ENCODE results near the gene ST8SIA1. TPM values are rescaled to one million over a fixed set of nuclear protein-coding genes. Genes with fewer than 3 reads are reported as not detected.

ST8SIA1 gene
- total and polyA plus RNA-seq, 2 of the 4 experiments (the other 2 are of a cell fraction): not detected

GRCh38 chr12:22201101-22201500 lies 133.4 kb downstream of the ST8SIA1 start:
- H2BK5ac ChIP-seq (ENCODE audit: low read depth, low read length, poor library complexity, severe bottlenecking): no peak overlapping the region
- WGBS, 2 experiments (ENCODE audit: extremely low coverage in 2 of 2, insufficient read length in 1 of 2): no CpG with 5 or more reads among the region's 3 CpGs
- no peak overlapping the region for H3K18ac ChIP-seq (ENCODE audit: low read depth, low read length)
- DNase-seq (no peak), ATAC-seq (ENCODE audit: low read depth) (no peak)
- no peak overlapping the region for H3K4ac ChIP-seq (ENCODE audit: low read depth, low read length)
- H4K8ac ChIP-seq (ENCODE audit: low read depth in 2 of 2, low read length in 2 of 2): no peak overlapping the region
- no peaks in the 10 kb centered on the region for H3K4me1 ChIP-seq (ENCODE audit: control insufficient read depth, insufficient read depth, low read length)
- H2AFZ ChIP-seq (replicated peaks; ENCODE audit: low read length, poor library complexity): no peak overlapping the region
- no peaks in the 10 kb centered on the region for H4K20me1 ChIP-seq (ENCODE audit: insufficient read depth, low read length)
- H2BK15ac ChIP-seq (ENCODE audit: low read depth, low read length): no peak overlapping the region
- H3K27ac ChIP-seq (ENCODE audit: insufficient read depth, low read length): no peak overlapping the region
- ChIA-PET CTCF (no interaction called here), POLR2A (ENCODE audit: unreplicated experiment) (no interaction called here)
- H3K4me2 ChIP-seq (ENCODE audit: low read depth, low read length): no peak overlapping the region
- dilution Hi-C loops (cut with HindIII; ENCODE audit: low sequenced_read_pairs, unreplicated experiment): no loop called here
- H2BK120ac ChIP-seq (ENCODE audit: low read depth, low read length): no peak overlapping the region
- H3K9me3 ChIP-seq (ENCODE audit: control insufficient read depth, insufficient read depth, low read length): no peaks in the 10 kb centered on the region
- intact Hi-C loops (cut with micrococcal nuclease): no loop called here
- H3K23ac ChIP-seq (ENCODE audit: low read depth, low read length): no peak overlapping the region
- in situ Hi-C loops (cut with MboI; ENCODE audit: low sequenced_read_pairs): no loop called here
- H3K14ac ChIP-seq (replicated peaks; ENCODE audit: low read depth, low read length): no peak overlapping the region
- H4K5ac ChIP-seq (ENCODE audit: low read depth, low read length): no peak overlapping the region
- no peaks in the 10 kb centered on the region for H3K36me3 ChIP-seq (ENCODE audit: control insufficient read depth, insufficient read depth, low read length)
- H3K4me3 ChIP-seq (ENCODE audit: insufficient read depth, low read depth, low read length): no peak overlapping the region
- H3K56ac ChIP-seq (ENCODE audit: extremely low read depth, insufficient read depth, low read length): no peak overlapping the region
- no peak overlapping the region for H4K91ac ChIP-seq (ENCODE audit: insufficient read depth, low read depth, low read length)
- peaks cover 1% of the 10 kb centered on the region; the same call in 1 of the 2 replicates for H3K27me3 ChIP-seq (ENCODE audit: control insufficient read depth, insufficient read depth, low read length)
- no peak overlapping the region for H2AK9ac ChIP-seq (replicated peaks; ENCODE audit: low read depth, low read length, poor library complexity)
- no peak overlapping the region for H2AK5ac ChIP-seq (ENCODE audit: low read depth, low read length)
- no peak overlapping the region for H2BK20ac ChIP-seq (ENCODE audit: low read depth, low read length)
- TF ChIP-seq POLR2A (IDR thresholded peaks at IDR 0.05; ENCODE audit: low read depth, low read length) (no peak), USF2 (IDR thresholded peaks at IDR 0.05; ENCODE audit: low read depth, low read length) (no peak), MXI1 (IDR thresholded peaks at IDR 0.05; ENCODE audit: borderline replicate concordance, low read depth, low read length) (no peak), CEBPB (IDR thresholded peaks at IDR 0.05; ENCODE audit: low read depth, low read length) (no peak), ELK1 (IDR thresholded peaks at IDR 0.05; ENCODE audit: borderline replicate concordance, low read depth, low read length) (no peak), RFX5 (IDR thresholded peaks at IDR 0.05; ENCODE audit: low read depth, low read length) (no peak), MAZ (IDR thresholded peaks at IDR 0.05; ENCODE audit: borderline replicate concordance, low read depth, low read length) (no peak), CHD1 (IDR thresholded peaks at IDR 0.05; ENCODE audit: low read depth, low read length) (no peak), RCOR1 (IDR thresholded peaks at IDR 0.05; ENCODE audit: insufficient replicate concordance, low read length) (no peak), NFE2L2 (IDR thresholded peaks at IDR 0.05; ENCODE audit: low read depth, low read length) (no peak), CTCF (conservative IDR thresholded peaks at IDR 0.05; ENCODE audit: low read depth, low read length) (no peak), FOS (IDR thresholded peaks at IDR 0.05; ENCODE audit: low read depth, low read length) (no peak), SMC3 (IDR thresholded peaks at IDR 0.05; ENCODE audit: low read depth, low read length) (no peak), RAD21 (IDR thresholded peaks at IDR 0.05; ENCODE audit: low read length) (no peak), MAFK (IDR thresholded peaks at IDR 0.05; ENCODE audit: low read depth, low read length) (no peak), BHLHE40 (IDR thresholded peaks at IDR 0.05; ENCODE audit: low read depth, low read length) (no peak)
- H3K79me1 ChIP-seq (ENCODE audit: low read depth in 1 of 2, low read length in 2 of 2): no peaks in the 10 kb centered on the region
- no TSS peak for BruUV-seq (replicated peaks)
- no peaks in the 10 kb centered on the region for H3K9me1 ChIP-seq (ENCODE audit: insufficient read depth, low read length)
- H3K9ac ChIP-seq (ENCODE audit: low read depth, low read length): no peak overlapping the region
